ENCODE data around the gene TMEM115.

DNA sequence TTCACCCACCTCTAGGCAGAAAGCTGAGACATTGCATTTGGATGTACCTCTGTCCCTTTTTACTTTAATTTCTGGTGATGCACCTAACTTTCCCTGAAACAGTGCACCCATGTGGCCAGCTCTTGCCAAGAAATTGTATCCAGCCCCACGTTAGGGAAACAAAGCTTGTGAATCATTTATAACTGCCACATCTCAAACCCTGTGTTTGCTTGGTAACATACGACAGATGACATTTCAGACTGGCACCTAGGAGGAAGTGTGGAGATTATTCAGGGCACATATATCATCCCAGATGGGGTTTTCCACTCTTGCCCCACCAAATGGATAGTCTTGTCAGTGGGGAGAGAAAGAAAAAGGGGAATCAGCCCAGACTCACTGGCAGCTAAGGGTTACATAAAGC lies 6.5 kb downstream of the TMEM115 start:
- no peak for TF ChIP-seq POLR2A (IDR thresholded peaks at IDR 0.05)
- TF ChIP-seq, protein P1, sequence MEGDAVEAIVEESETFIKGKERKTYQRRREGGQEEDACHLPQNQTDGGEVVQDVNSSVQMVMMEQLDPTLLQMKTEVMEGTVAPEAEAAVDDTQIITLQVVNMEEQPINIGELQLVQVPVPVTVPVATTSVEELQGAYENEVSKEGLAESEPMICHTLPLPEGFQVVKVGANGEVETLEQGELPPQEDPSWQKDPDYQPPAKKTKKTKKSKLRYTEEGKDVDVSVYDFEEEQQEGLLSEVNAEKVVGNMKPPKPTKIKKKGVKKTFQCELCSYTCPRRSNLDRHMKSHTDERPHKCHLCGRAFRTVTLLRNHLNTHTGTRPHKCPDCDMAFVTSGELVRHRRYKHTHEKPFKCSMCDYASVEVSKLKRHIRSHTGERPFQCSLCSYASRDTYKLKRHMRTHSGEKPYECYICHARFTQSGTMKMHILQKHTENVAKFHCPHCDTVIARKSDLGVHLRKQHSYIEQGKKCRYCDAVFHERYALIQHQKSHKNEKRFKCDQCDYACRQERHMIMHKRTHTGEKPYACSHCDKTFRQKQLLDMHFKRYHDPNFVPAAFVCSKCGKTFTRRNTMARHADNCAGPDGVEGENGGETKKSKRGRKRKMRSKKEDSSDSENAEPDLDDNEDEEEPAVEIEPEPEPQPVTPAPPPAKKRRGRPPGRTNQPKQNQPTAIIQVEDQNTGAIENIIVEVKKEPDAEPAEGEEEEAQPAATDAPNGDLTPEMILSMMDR (IDR thresholded peaks at IDR 0.05): peak in 1 of 4 donors; percentile 16

Measured in right lobe of liver (tissue), 4 donors.